H9 (cell line): Measurements from ENCODE around the gene ACYP2. TPM values are rescaled to one million over a fixed set of nuclear protein-coding genes. Genes with fewer than 3 reads are reported as not detected.

Source experiments
- DNase-seq: peaks from one replicate; pipeline ENCODE4 v3.0.0-alpha.2; 2017
- H2AFZ ChIP-seq: one replicate; pipeline ENCODE4 v1.6.1; 2013; ENCODE audit warnings: mild to moderate bottlenecking, low read length, control low read depth, moderate library complexity
- H2AK5ac ChIP-seq: 2 replicates; pipeline ENCODE4 v1.6.1; 2013; ENCODE audit warnings: low read length, control low read depth, mixed read lengths; ENCODE audit not compliant: insufficient read length
- H2BK120ac ChIP-seq: one replicate; pipeline ENCODE4 v1.6.1; 2013; ENCODE audit warnings: low read depth, mild to moderate bottlenecking, low read length, control low read depth, inconsistent platforms; ENCODE audit not compliant: poor library complexity, severe bottlenecking
- H2BK12ac ChIP-seq: 2 replicates; pipeline ENCODE4 v1.6.1; 2013; ENCODE audit warnings: low read length, control low read depth, mixed read lengths, low read depth; ENCODE audit not compliant: insufficient read length
- H2BK15ac ChIP-seq: 2 replicates; pipeline ENCODE4 v1.6.1; 2013; ENCODE audit warnings: low read depth, low read length, control low read depth
- H2BK20ac ChIP-seq: one replicate; pipeline ENCODE4 v1.6.1; 2013; ENCODE audit warnings: low read depth, mild to moderate bottlenecking, low read length, control low read depth, inconsistent platforms; ENCODE audit not compliant: poor library complexity, severe bottlenecking
- H2BK5ac ChIP-seq: 2 replicates; pipeline ENCODE4 v1.6.1; 2013; ENCODE audit warnings: low read length, control low read depth, mixed read lengths; ENCODE audit not compliant: insufficient read length
- H3K14ac ChIP-seq: 2 replicates; pipeline ENCODE4 v1.6.1; 2013; ENCODE audit warnings: low read length, control low read depth; ENCODE audit not compliant: insufficient read depth
- H3K18ac ChIP-seq: 2 replicates; pipeline ENCODE4 v1.6.1; 2013; ENCODE audit warnings: low read depth, mild to moderate bottlenecking, mixed read lengths, low read length, control low read depth; ENCODE audit not compliant: insufficient read length
- H3K23ac ChIP-seq: 2 replicates; pipeline ENCODE4 v1.6.1; 2013; ENCODE audit warnings: low read length, control low read depth, mixed read lengths, low read depth; ENCODE audit not compliant: insufficient read length
- H3K23me2 ChIP-seq: 2 replicates; pipeline ENCODE4 v1.6.1; 2013; ENCODE audit warnings: low read depth, mild to moderate bottlenecking, mixed read lengths, low read length, control low read depth; ENCODE audit not compliant: insufficient read length, poor library complexity, severe bottlenecking
- H3K27ac ChIP-seq: 2 replicates; pipeline ENCODE4 v1.5.1; 2013; ENCODE audit warnings: low read length, control low read depth, mixed read lengths, low read depth; ENCODE audit not compliant: insufficient read length
- H3K27me3 ChIP-seq: 2 replicates; pipeline ENCODE4 v1.6.1; 2013; ENCODE audit warnings: low read length, control low read depth, inconsistent platforms; ENCODE audit not compliant: insufficient read depth
- H3K4ac ChIP-seq: 2 replicates; pipeline ENCODE4 v1.6.1; 2013; ENCODE audit warnings: low read depth, mild to moderate bottlenecking, control low read depth, inconsistent platforms, low read length, moderate library complexity
- H3K4me1 ChIP-seq: 2 replicates; pipeline ENCODE4 v1.6.1; 2013; ENCODE audit warnings: low read length, control low read depth, inconsistent platforms; ENCODE audit not compliant: insufficient read depth
- H3K4me2 ChIP-seq: 2 replicates; pipeline ENCODE4 v1.6.1; 2013; ENCODE audit warnings: low read length, control low read depth, mixed read lengths; ENCODE audit not compliant: insufficient read length, insufficient read depth
- H3K56ac ChIP-seq: 2 replicates; pipeline ENCODE4 v1.6.1; 2013; ENCODE audit warnings: low read depth, mild to moderate bottlenecking, mixed read lengths, low read length, control low read depth; ENCODE audit not compliant: insufficient read length
- H3K79me1 ChIP-seq: 2 replicates; pipeline ENCODE4 v1.6.1; 2013; ENCODE audit warnings: low read depth, mild to moderate bottlenecking, moderate library complexity, low read length, control low read depth, inconsistent platforms; ENCODE audit not compliant: insufficient read depth, poor library complexity, severe bottlenecking
- H3K79me2 ChIP-seq: 2 replicates; pipeline ENCODE4 v1.6.1; 2013; ENCODE audit warnings: low read length, control low read depth, inconsistent platforms; ENCODE audit not compliant: insufficient read depth
- H3K9ac ChIP-seq: 2 replicates; pipeline ENCODE4 v1.6.1; 2013; ENCODE audit warnings: low read length, control low read depth, mixed read lengths; ENCODE audit not compliant: insufficient read length; ENCODE audit errors: extremely low read depth
- H3K9me3 ChIP-seq: one replicate; pipeline ENCODE4 v1.6.1; 2013; ENCODE audit warnings: low read depth, low read length, inconsistent platforms; ENCODE audit not compliant: control insufficient read depth
- H3T11ph ChIP-seq: one replicate; pipeline ENCODE4 v1.6.1; 2013; ENCODE audit warnings: mild to moderate bottlenecking, low read length, control low read depth, inconsistent platforms
- H4K20me1 ChIP-seq: one replicate; pipeline ENCODE4 v1.6.1; 2013; ENCODE audit not compliant: control insufficient read depth, insufficient read length, insufficient read depth
- H4K5ac ChIP-seq: 2 replicates; pipeline ENCODE4 v1.6.1; 2013; ENCODE audit warnings: low read depth, mild to moderate bottlenecking, mixed read lengths, low read length, control low read depth; ENCODE audit not compliant: insufficient read length
- H4K8ac ChIP-seq: replicated peaks from 2 replicates; pipeline ENCODE4 v1.6.1; 2013; ENCODE audit warnings: low read length, control low read depth, mixed read lengths, low read depth; ENCODE audit not compliant: insufficient read length
- H4K91ac ChIP-seq: 2 replicates; pipeline ENCODE4 v1.6.1; 2013; ENCODE audit warnings: low read depth, mild to moderate bottlenecking, moderate library complexity, mixed read lengths, low read length, control low read depth; ENCODE audit not compliant: insufficient read length
- H3K27ac Mint-ChIP-seq, 3 experiments: 2 replicates in 2 of 3; 3 replicates in 1 of 3; pipeline ENCODE4 v1.8.0; 2020 to 2021; ENCODE audit warnings: mixed read lengths in 3 of 3, mild to moderate bottlenecking in 1 of 3, moderate library complexity in 1 of 3
- H3K27me3 Mint-ChIP-seq: 2 replicates; pipeline ENCODE4 v1.8.0; 2021; ENCODE audit warnings: low read depth, mild to moderate bottlenecking, moderate library complexity, mixed read lengths
- H3K36me3 Mint-ChIP-seq, 3 experiments: 2 replicates in 2 of 3; 3 replicates in 1 of 3; pipeline ENCODE4 v1.8.0; 2020 to 2021; ENCODE audit warnings: low read depth in 3 of 3, mixed read lengths in 3 of 3; ENCODE audit not compliant: insufficient read depth in 1 of 3
- H3K4me1 Mint-ChIP-seq, 2 experiments: 2 replicates each; pipeline ENCODE4 v1.8.0; 2020; ENCODE audit warnings: mixed read lengths in 2 of 2
- H3K4me3 Mint-ChIP-seq, 2 experiments: 2 replicates in 1 of 2; 3 replicates in 1 of 2; pipeline ENCODE4 v1.8.0; 2020 to 2021; ENCODE audit warnings: mild to moderate bottlenecking in 2 of 2, mixed read lengths in 2 of 2, moderate library complexity in 1 of 2
- H3K9me3 Mint-ChIP-seq, 2 experiments: 2 replicates in 1 of 2; 3 replicates in 1 of 2; pipeline ENCODE4 v1.8.0; 2020; ENCODE audit warnings: mild to moderate bottlenecking in 2 of 2, mixed read lengths in 2 of 2, moderate library complexity in 1 of 2
- WGBS: extraction: QIAGEN DNeasy Blood & Tissue Kit; methylation state at CpG from one replicate; pipeline ENCODE4 v1.1.7; 2013; ENCODE audit warnings: missing lambda C conversion rate, low lambda C conversion rate, mixed read lengths; ENCODE audit not compliant: insufficient read length; ENCODE audit errors: extremely low coverage; 5-methylcytosine and 5-hydroxymethylcytosine counted together
- total RNA-seq: library from RNA; stranded (reverse); gene quantifications from 2 replicates; pipeline ENCODE4 v1.2.1, GENCODE V29; 2021
- TF ChIP-seq, protein P1 (sequence below): fragments of 200-600 bp; sonication (generic); conservative IDR thresholded peaks from 3 replicates; pipeline ENCODE4 v1.8.0; 2021; ENCODE audit warnings: antibody characterized with exemption, mild to moderate bottlenecking

Gene ACYP2
- total RNA-seq, 1 experiment from 2014 or later: 3.2 TPM

DNA sequence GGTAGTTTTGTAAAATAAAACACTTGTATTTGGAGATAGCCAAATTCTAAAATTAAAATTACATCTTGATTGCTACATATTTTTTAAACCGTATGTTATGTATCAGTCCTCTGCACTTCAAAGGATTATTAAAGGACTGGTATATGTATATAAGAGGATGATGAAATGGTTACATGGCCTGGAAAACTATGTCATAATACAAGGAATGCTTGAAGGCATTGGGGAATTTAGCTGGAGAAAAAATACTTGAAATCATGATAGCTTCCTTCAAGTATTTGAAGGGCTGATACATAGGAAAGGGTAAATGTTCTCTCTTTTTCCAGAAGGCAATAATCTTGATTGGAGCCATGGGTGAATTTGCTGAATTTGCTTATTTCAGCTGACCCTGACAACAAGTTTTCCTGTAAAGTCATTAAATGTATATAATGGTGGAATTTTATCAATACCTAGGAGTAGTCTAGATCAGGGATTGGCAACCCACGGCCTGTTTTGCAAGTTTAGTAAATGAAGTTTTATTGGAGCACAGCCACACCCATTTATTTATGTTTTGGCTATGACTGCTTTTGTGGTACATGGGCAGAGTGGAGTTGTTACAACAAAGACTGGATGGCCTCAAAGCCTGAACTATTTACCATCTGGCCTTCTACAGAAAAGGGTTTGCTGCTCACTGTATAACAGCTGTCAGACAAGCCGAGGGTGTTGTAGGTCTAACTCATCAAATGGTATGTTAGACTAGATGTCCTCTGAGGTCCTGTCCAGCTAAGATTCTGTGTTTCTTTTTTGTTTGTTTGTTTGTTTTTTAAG, 34.4 kb downstream of the ACYP2 start:
- Histone ChIP-seq H3K27me3 (no peaks in the 10 kb centered on the region), H3K9me3 (no peaks in the 10 kb centered on the region), H3K4me1 (no peaks in the 10 kb centered on the region), H2BK12ac (no peak overlapping the region), H4K8ac (no peak overlapping the region), H2BK5ac (no peak overlapping the region), H2BK120ac (no peak overlapping the region), H2BK15ac (no peak overlapping the region), H4K5ac (no peak overlapping the region), H3K56ac (no peak overlapping the region), H2AFZ (no peak overlapping the region), H3K9ac (no peak overlapping the region), H2BK20ac (no peak overlapping the region), H4K20me1 (no peaks in the 10 kb centered on the region), H3K4me2 (no peak overlapping the region), H3K14ac (no peak overlapping the region), H3K79me2 (no peaks in the 10 kb centered on the region), H3T11ph (no peak overlapping the region), H3K27ac (no peak overlapping the region), H3K4ac (no peak overlapping the region), H3K23me2 (no peaks in the 10 kb centered on the region), H2AK5ac (no peak overlapping the region), H3K79me1 (no peaks in the 10 kb centered on the region), H3K18ac (no peak overlapping the region), H3K23ac (no peak overlapping the region), H4K91ac (no peak overlapping the region)
- no peak overlapping the region for H3K4me3 Mint-ChIP-seq
- no peak overlapping the region for H3K27ac Mint-ChIP-seq
- WGBS: no CpG with 5 or more reads among the region's 3 CpGs
- no peaks in the 10 kb centered on the region for H3K36me3 Mint-ChIP-seq
- H3K27me3 Mint-ChIP-seq: no peaks in the 10 kb centered on the region; the same call in 1 of the 2 replicates
- H3K9me3 Mint-ChIP-seq: peaks cover 8 to 13% of the 10 kb centered on the region in 2 experiments
- no peak for DNase-seq
- no peaks in the 10 kb centered on the region for H3K4me1 Mint-ChIP-seq
- TF ChIP-seq, protein P1, sequence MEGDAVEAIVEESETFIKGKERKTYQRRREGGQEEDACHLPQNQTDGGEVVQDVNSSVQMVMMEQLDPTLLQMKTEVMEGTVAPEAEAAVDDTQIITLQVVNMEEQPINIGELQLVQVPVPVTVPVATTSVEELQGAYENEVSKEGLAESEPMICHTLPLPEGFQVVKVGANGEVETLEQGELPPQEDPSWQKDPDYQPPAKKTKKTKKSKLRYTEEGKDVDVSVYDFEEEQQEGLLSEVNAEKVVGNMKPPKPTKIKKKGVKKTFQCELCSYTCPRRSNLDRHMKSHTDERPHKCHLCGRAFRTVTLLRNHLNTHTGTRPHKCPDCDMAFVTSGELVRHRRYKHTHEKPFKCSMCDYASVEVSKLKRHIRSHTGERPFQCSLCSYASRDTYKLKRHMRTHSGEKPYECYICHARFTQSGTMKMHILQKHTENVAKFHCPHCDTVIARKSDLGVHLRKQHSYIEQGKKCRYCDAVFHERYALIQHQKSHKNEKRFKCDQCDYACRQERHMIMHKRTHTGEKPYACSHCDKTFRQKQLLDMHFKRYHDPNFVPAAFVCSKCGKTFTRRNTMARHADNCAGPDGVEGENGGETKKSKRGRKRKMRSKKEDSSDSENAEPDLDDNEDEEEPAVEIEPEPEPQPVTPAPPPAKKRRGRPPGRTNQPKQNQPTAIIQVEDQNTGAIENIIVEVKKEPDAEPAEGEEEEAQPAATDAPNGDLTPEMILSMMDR: no peak
